ENCODE measurements around the gene PGLYRP2.

PGLYRP2 gene

DNA sequence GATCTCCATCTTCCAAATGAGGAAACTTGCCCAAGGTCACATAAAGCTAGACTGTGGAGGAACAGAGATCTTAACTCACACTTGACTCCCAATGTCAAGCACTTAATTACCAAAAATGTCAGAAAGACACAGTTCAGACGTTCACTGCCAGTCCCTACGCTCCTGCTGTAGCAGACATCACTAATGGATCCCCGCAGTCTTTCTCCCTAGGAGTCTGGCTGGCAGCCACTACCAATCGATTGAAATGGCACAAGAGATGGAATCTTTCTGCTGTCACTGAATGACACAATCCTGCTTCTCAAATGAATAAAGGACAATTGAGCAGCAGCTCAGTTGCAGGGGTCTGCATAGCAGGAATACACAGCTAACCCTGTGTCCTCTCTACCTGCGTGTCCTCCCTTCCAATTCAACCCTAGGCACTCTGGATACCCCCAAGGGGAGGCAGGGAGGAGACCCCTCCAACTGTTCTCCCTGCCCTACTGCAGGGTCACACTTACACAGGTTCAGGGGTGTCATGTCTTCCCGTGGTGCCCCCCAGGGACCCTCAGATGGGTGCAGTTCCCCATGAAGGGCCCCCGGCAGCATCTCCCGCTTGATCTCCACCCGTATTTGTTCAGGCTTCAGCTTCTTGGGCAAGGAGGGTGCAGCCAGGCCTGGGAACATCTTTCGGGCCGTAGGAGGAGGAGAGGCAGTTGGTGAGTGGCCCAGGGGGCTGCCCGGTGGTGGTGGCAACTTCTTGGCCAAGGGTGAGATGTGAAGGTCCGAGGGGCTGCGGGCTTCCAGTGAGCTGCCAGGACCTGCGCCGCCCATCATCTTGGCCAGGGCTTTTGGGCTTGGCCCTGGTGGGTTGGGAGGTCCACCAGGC lies 52.6 kb downstream of the PGLYRP2 start:
- no peak overlapping the region for H2AFZ ChIP-seq (ENCODE audit: low read length)
- H3K4me3 ChIP-seq (ENCODE audit: low read length, poor library complexity, severe bottlenecking): no peak overlapping the region
- H3K9me3 ChIP-seq (ENCODE audit: insufficient read depth, low read depth, low read length): no peaks in the 10 kb centered on the region
- H3K36me3 ChIP-seq (ENCODE audit: insufficient read depth, low read length): peaks cover 58% of the 10 kb centered on the region; the same call in 1 of the 2 replicates
- peaks cover 27% of the 10 kb centered on the region for H4K20me1 ChIP-seq (ENCODE audit: insufficient read depth, low read length, poor library complexity, severe bottlenecking)
- no peak overlapping the region for H3K9ac ChIP-seq (ENCODE audit: low read depth, low read length, poor library complexity, severe bottlenecking)
- peaks cover 41% of the 10 kb centered on the region for H3K79me2 ChIP-seq (ENCODE audit: insufficient read depth, low read length)
- H3K27me3 ChIP-seq (ENCODE audit: insufficient read depth, low read length, poor library complexity, severe bottlenecking): no peaks in the 10 kb centered on the region
- H3K4me2 ChIP-seq (ENCODE audit: low read depth, low read length, poor library complexity, severe bottlenecking): no peak overlapping the region
- no peaks in the 10 kb centered on the region for H3F3A ChIP-seq (ENCODE audit: low read depth)
- H3K9me2 ChIP-seq (replicated peaks; ENCODE audit: low read depth, low read length): no peaks in the 10 kb centered on the region
- peaks cover 17% of the 10 kb centered on the region for H3K4me1 ChIP-seq (ENCODE audit: insufficient read depth, low read length, poor library complexity, severe bottlenecking)
- TF ChIP-seq EZH2phosphoT487 (IDR thresholded peaks at IDR 0.05; ENCODE audit: borderline replicate concordance): no peak
- TF ChIP-seq, protein P1, sequence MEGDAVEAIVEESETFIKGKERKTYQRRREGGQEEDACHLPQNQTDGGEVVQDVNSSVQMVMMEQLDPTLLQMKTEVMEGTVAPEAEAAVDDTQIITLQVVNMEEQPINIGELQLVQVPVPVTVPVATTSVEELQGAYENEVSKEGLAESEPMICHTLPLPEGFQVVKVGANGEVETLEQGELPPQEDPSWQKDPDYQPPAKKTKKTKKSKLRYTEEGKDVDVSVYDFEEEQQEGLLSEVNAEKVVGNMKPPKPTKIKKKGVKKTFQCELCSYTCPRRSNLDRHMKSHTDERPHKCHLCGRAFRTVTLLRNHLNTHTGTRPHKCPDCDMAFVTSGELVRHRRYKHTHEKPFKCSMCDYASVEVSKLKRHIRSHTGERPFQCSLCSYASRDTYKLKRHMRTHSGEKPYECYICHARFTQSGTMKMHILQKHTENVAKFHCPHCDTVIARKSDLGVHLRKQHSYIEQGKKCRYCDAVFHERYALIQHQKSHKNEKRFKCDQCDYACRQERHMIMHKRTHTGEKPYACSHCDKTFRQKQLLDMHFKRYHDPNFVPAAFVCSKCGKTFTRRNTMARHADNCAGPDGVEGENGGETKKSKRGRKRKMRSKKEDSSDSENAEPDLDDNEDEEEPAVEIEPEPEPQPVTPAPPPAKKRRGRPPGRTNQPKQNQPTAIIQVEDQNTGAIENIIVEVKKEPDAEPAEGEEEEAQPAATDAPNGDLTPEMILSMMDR (conservative IDR thresholded peaks at IDR 0.05; ENCODE audit: low read length): no peak

DNA sequence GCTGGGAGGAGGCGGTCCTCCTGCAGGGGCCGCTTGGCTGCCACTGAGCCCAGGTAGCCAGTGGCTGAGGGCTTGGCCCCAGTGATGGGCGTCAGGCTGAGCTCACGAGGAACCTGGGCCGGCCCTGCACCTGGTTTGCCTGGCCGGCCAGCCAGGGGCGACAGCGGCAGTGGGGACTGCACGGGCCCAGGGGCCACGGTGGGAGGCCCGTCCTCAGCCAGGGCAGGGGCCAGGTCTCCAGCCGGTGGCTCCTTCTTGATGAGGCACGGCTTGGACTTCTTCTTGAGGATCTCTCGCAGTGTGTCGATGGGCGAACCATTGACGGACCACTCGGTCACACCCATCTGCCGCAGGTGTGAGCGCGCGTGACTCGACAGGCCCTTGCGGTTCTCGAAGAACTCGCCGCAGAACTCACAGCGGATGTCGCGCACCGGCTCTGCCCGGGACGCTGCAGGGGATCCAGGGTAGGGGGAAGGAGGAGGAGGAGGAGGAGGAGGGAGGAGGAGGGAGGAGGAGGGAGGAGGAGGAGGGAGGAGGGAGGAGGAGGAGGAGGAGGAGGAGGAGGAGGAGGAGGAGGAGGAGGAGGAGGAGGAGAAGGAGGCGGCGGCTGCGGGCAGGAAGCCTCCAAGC lies 53.9 kb downstream of the PGLYRP2 start:
- peaks cover 59% of the 10 kb centered on the region; the same call in 1 of the 2 replicates for H3K36me3 ChIP-seq (ENCODE audit: insufficient read depth, low read length)
- no peak for TF ChIP-seq EZH2phosphoT487 (IDR thresholded peaks at IDR 0.05; ENCODE audit: borderline replicate concordance)
- TF ChIP-seq, protein P1 (conservative IDR thresholded peaks at IDR 0.05; ENCODE audit: low read length): no peak

GRCh38 chr19:15424692-15425272 lies 54.5 kb downstream of the PGLYRP2 start:
- H4K20me1 ChIP-seq (ENCODE audit: insufficient read depth, low read length, poor library complexity, severe bottlenecking): peaks cover 10% of the 10 kb centered on the region
- no peaks in the 10 kb centered on the region for H3K9me2 ChIP-seq (replicated peaks; ENCODE audit: low read depth, low read length)
- H3K36me3 ChIP-seq (ENCODE audit: insufficient read depth, low read length): peaks cover 63% of the 10 kb centered on the region; the same call in 1 of the 2 replicates
- H3K79me2 ChIP-seq (ENCODE audit: insufficient read depth, low read length): peaks cover 21% of the 10 kb centered on the region; the same call in 1 of the 2 replicates
- no peak overlapping the region for H3K9ac ChIP-seq (ENCODE audit: low read depth, low read length, poor library complexity, severe bottlenecking)
- no peak overlapping the region for H3K4me3 ChIP-seq (ENCODE audit: low read length, poor library complexity, severe bottlenecking)
- H3K27me3 ChIP-seq (ENCODE audit: insufficient read depth, low read length, poor library complexity, severe bottlenecking): no peaks in the 10 kb centered on the region
- H3K4me2 ChIP-seq (ENCODE audit: low read depth, low read length, poor library complexity, severe bottlenecking): no peak overlapping the region
- H3F3A ChIP-seq (ENCODE audit: low read depth): no peaks in the 10 kb centered on the region
- no peak overlapping the region for H2AFZ ChIP-seq (ENCODE audit: low read length)
- no peaks in the 10 kb centered on the region for H3K9me3 ChIP-seq (ENCODE audit: insufficient read depth, low read depth, low read length)
- TF ChIP-seq, protein P1 (conservative IDR thresholded peaks at IDR 0.05; ENCODE audit: low read length): no peak
- TF ChIP-seq EZH2phosphoT487 (IDR thresholded peaks at IDR 0.05; ENCODE audit: borderline replicate concordance): no peak
- H3K4me1 ChIP-seq (ENCODE audit: insufficient read depth, low read length, poor library complexity, severe bottlenecking): no peaks in the 10 kb centered on the region

More for the DNA sequence above, 53.9 kb downstream of the PGLYRP2 start:
- Histone ChIP-seq H4K20me1 (ENCODE audit: insufficient read depth, low read length, poor library complexity, severe bottlenecking) (peaks cover 16% of the 10 kb centered on the region), H3K4me1 (ENCODE audit: insufficient read depth, low read length, poor library complexity, severe bottlenecking) (peaks cover 4% of the 10 kb centered on the region), H3K4me2 (ENCODE audit: low read depth, low read length, poor library complexity, severe bottlenecking) (no peak overlapping the region), H2AFZ (ENCODE audit: low read length) (no peak overlapping the region), H3K4me3 (ENCODE audit: low read length, poor library complexity, severe bottlenecking) (no peak overlapping the region), H3F3A (ENCODE audit: low read depth) (no peaks in the 10 kb centered on the region), H3K9ac (ENCODE audit: low read depth, low read length, poor library complexity, severe bottlenecking) (no peak overlapping the region), H3K79me2 (ENCODE audit: insufficient read depth, low read length) (peaks cover 28% of the 10 kb centered on the region), H3K27me3 (ENCODE audit: insufficient read depth, low read length, poor library complexity, severe bottlenecking) (no peaks in the 10 kb centered on the region), H3K9me2 (replicated peaks; ENCODE audit: low read depth, low read length) (no peaks in the 10 kb centered on the region), H3K9me3 (ENCODE audit: insufficient read depth, low read depth, low read length) (no peaks in the 10 kb centered on the region)
